Measurements from ENCODE around the gene MYBPHL.

The MYBPHL gene

DNA sequence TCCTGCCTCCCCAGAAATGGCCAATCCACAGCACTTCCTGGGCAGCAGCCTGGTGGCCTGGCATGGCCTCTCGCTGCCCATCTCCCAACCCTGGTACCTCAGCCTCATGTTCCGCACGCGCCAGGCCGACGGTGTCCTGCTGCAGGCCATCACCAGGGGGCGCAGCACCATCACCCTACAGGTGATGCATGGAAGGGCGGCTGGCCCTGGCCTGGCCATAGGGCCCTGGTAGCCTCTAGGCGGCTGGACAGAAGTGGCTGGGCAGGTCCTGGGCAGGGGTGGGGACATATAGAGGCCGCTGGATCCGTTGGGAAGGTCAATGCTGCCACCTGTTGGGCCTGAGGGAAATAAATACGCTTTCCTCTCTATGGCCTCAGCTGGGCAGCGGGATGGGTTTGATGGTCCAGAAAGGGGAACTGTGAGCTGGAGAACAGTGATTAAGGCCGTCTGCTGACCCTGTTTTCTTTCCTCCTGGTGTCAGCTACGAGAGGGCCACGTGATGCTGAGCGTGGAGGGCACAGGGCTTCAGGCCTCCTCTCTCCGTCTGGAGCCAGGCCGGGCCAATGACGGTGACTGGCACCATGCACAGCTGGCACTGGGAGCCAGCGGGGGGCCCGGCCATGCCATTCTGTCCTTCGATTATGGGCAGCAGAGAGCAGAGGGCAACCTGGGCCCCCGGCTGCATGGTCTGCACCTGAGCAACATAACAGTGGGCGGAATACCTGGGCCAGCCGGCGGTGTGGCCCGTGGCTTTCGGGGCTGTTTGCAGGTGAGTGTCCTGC is 43.0 kb downstream of the MYBPHL start:
- TF ChIP-seq, protein P1, sequence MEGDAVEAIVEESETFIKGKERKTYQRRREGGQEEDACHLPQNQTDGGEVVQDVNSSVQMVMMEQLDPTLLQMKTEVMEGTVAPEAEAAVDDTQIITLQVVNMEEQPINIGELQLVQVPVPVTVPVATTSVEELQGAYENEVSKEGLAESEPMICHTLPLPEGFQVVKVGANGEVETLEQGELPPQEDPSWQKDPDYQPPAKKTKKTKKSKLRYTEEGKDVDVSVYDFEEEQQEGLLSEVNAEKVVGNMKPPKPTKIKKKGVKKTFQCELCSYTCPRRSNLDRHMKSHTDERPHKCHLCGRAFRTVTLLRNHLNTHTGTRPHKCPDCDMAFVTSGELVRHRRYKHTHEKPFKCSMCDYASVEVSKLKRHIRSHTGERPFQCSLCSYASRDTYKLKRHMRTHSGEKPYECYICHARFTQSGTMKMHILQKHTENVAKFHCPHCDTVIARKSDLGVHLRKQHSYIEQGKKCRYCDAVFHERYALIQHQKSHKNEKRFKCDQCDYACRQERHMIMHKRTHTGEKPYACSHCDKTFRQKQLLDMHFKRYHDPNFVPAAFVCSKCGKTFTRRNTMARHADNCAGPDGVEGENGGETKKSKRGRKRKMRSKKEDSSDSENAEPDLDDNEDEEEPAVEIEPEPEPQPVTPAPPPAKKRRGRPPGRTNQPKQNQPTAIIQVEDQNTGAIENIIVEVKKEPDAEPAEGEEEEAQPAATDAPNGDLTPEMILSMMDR (IDR thresholded peaks at IDR 0.05; ENCODE audit: control extremely low read depth, extremely low read depth, low read depth, missing control alignments) = peak; percentile 89
- POLR2A ChIA-PET = no interaction called here
- CTCF ChIA-PET = interaction anchor here (0.7 to 8.2 kb wide), 12 partner anchors 10 to 269 kb away, joined by 3 to 76 read pairs (median 6); partner anchors contain the start of genes PSRC1 and SORT1
- DNase-seq (ENCODE audit: extremely low spot score) = peak; percentile 85

DNA sequence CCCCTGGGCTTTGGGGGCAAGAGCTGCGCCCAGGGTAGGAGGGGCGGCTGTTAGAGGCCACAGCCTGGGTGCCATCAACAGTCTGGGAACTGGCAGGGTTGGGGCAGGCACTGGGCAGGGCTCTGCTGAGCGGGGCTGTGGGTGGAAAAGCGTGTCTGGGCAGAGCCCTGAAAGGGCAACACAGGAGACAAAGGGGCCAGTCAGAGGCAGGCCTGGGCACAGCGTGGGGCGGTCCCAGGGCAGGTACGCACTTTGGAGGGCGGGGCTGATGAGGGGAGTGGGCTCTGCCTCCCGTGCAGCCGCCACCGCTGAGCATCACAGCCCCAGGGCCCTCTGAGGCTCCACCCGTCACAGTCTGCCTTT is 43.6 kb downstream of the MYBPHL start:
- DNase-seq (ENCODE audit: extremely low spot score) = no peak

DNA sequence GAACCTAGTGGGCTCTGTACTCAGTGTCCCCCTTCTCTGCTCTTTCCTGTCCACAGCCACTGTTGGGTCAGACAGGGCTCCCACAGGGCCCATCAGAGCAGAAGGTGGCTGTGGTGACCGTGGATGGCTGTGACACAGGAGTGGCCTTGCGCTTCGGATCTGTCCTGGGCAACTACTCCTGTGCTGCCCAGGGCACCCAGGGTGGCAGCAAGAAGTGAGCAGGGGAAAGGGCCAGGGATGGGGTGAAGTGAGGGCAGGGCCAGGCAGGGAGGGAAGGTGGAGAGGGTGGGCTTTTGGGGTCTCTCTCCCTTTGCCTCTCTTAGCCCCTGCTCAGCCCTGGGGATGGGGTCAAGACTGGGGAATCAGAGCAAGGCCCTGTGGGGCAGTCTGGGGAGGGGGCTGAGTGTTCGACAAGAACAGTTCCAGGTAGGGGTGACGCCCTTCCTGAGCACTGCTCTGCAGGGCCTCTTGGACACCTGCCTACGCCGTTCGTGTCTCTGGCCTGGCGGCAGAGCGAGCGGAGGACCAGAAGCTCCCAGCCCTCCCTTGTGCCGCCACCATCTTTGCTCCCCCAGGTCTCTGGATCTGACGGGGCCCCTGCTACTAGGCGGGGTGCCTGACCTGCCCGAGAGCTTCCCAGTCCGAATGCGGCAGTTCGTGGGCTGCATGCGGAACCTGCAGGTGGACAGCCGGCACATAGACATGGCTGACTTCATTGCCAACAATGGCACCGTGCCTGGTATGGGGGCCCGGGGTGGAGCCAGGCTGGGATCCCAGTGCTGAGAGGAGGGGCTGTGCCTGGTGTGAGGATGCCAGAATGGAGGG is 44.4 kb downstream of the MYBPHL start:
- ChIA-PET CTCF (interaction anchor here (1.0 to 8.2 kb wide), 6 partner anchors 9 to 270 kb away, joined by 3 to 76 read pairs (median 12); partner anchors contain the start of genes PSRC1 and SORT1), POLR2A (no interaction called here)
- no peak for DNase-seq (ENCODE audit: extremely low spot score)
- TF ChIP-seq, protein P1 (IDR thresholded peaks at IDR 0.05; ENCODE audit: control extremely low read depth, extremely low read depth, low read depth, missing control alignments) = no peak

More for the DNA sequence above, 43.6 kb downstream of the MYBPHL start:
- TF ChIP-seq, protein P1 (IDR thresholded peaks at IDR 0.05; ENCODE audit: control extremely low read depth, extremely low read depth, low read depth, missing control alignments) = no peak
- ChIA-PET POLR2A (no interaction called here), CTCF (interaction anchor here (1.0 to 8.2 kb wide), 6 partner anchors 9 to 269 kb away, joined by 3 to 76 read pairs (median 12); partner anchors contain the start of genes PSRC1 and SORT1)

DNA sequence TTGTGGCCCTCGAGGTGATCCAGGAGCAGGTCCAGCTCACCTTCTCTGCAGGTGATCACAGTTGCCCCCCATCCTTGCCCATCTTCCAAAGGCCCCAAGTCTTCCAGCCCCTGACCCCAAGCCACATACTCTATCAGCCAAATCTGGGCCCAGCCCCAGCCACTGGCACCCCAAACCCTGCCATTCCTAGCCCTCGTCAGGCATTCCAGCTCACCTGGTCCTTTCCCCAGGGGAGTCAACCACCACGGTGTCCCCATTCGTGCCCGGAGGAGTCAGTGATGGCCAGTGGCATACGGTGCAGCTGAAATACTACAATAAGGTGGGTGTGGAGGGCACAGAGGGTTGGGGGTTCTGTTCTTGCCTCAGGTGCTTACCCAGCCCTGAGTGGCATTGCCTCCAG is 45.2 kb downstream of the MYBPHL start:
- CTCF ChIA-PET = interaction anchor here (3.5 to 8.2 kb wide), 2 partner anchors 137 to 271 kb away, joined by 15 to 76 read pairs; partner anchors contain the start of gene SORT1

DNA sequence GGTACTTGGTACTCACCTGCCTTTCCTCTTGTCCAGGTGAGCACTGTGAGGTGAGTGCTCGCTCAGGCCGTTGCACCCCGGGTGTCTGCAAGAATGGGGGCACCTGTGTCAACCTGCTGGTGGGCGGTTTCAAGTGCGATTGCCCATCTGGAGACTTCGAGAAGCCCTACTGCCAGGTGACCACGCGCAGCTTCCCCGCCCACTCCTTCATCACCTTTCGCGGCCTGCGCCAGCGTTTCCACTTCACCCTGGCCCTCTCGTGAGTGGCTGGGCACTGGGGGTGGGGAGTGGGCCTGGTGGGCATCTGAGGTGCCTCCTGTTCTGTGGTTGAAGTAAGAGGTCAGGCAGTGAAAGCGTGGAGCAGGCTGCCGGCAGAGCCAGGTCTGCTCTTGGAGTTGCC is 45.8 kb downstream of the MYBPHL start:
- ChIA-PET CTCF (interaction anchor here (3.5 to 8.2 kb wide), 2 partner anchors 138 to 272 kb away, joined by 15 to 76 read pairs; partner anchors contain the start of gene SORT1), POLR2A (no interaction called here)
- DNase-seq (ENCODE audit: extremely low spot score) = no peak
- TF ChIP-seq, protein P1 (IDR thresholded peaks at IDR 0.05; ENCODE audit: control extremely low read depth, extremely low read depth, low read depth, missing control alignments) = no peak

More for the DNA sequence above, 45.2 kb downstream of the MYBPHL start:
- no peak for DNase-seq (ENCODE audit: extremely low spot score)
- TF ChIP-seq, protein P1 (IDR thresholded peaks at IDR 0.05; ENCODE audit: control extremely low read depth, extremely low read depth, low read depth, missing control alignments) = no peak
- POLR2A ChIA-PET = no interaction called here

Data from GM10248 (cell line).